GM12878 (cell line): ENCODE measurements around the gene WDFY3.

Experiments
- ATF2 ChIP-seq: IDR thresholded peaks from 2 replicates; pipeline ENCODE4 v1.6.1; 2012; ENCODE audit warnings: low read length, inconsistent platforms
- BCL11A ChIP-seq: IDR thresholded peaks from 2 replicates; pipeline ENCODE4 v1.6.1; 2011; ENCODE audit warnings: low read depth, low read length
- CHD4 ChIP-seq: fragments of 200-600 bp; sonication (generic); IDR thresholded peaks from 2 replicates; pipeline ENCODE4 v1.6.1; 2016; ENCODE audit warnings: mild to moderate bottlenecking
- EZH2 ChIP-seq: IDR thresholded peaks from 2 replicates; pipeline ENCODE4 v1.6.1; 2012; ENCODE audit warnings: low read depth, mild to moderate bottlenecking, control low read depth, inconsistent platforms, low read length, borderline replicate concordance; ENCODE audit not compliant: control insufficient read depth
- POLR2A ChIP-seq: IDR thresholded peaks from 2 replicates; pipeline ENCODE4 v1.6.1; 2011; ENCODE audit warnings: low read depth, mild to moderate bottlenecking, low read length
- RAD21 ChIP-seq: IDR thresholded peaks from 2 replicates; pipeline ENCODE4 v1.6.1; 2011; ENCODE audit warnings: mild to moderate bottlenecking, low read depth, low read length, moderate library complexity; ENCODE audit not compliant: insufficient read depth
- RCOR1 ChIP-seq: conservative IDR thresholded peaks from 2 replicates; pipeline ENCODE4 v1.6.1; 2012; ENCODE audit warnings: low read depth, low read length, improper control_type of control experiment
- USF2 ChIP-seq: IDR thresholded peaks from 2 replicates; pipeline ENCODE4 v1.6.1; 2011; ENCODE audit warnings: low read depth, low read length, improper control_type of control experiment, borderline replicate concordance
- ZNF24 ChIP-seq: fragments of 450-650 bp; IDR thresholded peaks from 2 replicates; pipeline ENCODE4 v1.6.1; 2017; ENCODE audit warnings: antibody characterized with exemption, mild to moderate bottlenecking
- TF ChIP-seq, protein P1 (sequence below), 3 experiments: IDR thresholded peaks in 2 of 3; conservative IDR thresholded peaks in 1 of 3; 2 replicates each; pipeline ENCODE4 v1.5.1; 2011; ENCODE audit warnings: low read depth in 3 of 3, low read length in 3 of 3, mild to moderate bottlenecking in 3 of 3, control low read depth in 2 of 3, moderate library complexity in 2 of 3, inconsistent platforms in 1 of 3, mixed read lengths in 1 of 3; ENCODE audit not compliant: control insufficient read depth in 2 of 3, insufficient read depth in 1 of 3; ENCODE audit errors: extremely low read depth in 1 of 3

DNA sequence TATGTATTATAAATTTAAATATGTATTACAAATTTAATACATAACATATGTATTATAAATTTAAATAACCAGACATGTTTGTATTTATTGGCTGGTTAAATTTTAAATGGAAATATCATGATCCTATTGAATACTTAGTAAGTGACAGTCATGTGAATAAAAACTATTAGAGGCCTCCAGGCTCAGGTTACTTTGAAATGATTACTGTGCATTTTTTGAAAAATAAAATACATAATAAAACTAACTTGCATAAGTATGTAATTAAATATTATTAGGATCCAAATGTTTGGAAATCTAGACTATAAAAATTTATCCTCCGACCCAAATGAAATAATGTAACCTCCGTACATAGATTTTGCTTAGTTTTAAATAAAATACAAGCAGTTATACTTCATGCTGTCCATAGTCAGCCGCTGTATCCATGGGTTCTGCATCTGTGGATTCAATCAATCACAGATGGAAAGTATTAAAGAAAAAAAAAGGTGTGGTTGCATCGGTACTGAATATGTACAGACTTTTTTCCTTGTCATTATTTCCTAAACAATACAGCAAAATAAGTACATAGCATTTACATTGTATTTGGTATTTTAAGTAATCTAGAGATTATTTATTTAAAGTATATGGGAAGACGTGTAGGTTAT, 140.7 kb downstream of the WDFY3 start:
- TF ChIP-seq, protein P1, sequence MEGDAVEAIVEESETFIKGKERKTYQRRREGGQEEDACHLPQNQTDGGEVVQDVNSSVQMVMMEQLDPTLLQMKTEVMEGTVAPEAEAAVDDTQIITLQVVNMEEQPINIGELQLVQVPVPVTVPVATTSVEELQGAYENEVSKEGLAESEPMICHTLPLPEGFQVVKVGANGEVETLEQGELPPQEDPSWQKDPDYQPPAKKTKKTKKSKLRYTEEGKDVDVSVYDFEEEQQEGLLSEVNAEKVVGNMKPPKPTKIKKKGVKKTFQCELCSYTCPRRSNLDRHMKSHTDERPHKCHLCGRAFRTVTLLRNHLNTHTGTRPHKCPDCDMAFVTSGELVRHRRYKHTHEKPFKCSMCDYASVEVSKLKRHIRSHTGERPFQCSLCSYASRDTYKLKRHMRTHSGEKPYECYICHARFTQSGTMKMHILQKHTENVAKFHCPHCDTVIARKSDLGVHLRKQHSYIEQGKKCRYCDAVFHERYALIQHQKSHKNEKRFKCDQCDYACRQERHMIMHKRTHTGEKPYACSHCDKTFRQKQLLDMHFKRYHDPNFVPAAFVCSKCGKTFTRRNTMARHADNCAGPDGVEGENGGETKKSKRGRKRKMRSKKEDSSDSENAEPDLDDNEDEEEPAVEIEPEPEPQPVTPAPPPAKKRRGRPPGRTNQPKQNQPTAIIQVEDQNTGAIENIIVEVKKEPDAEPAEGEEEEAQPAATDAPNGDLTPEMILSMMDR (IDR thresholded peaks at IDR 0.05 in 2 of 3, conservative IDR thresholded peaks at IDR 0.05 in 1 of 3; ENCODE audit: control insufficient read depth in 2 of 3, extremely low read depth in 1 of 3, insufficient read depth in 1 of 3, low read depth in 3 of 3, low read length in 3 of 3), result no peak
- TF ChIP-seq POLR2A, result no peak
- TF ChIP-seq EZH2, result no peak
- no peak for TF ChIP-seq USF2
- no peak for TF ChIP-seq RCOR1
- no peak for TF ChIP-seq ZNF24
- no peak for TF ChIP-seq RAD21
- no peak for TF ChIP-seq CHD4
- no peak for TF ChIP-seq BCL11A
- TF ChIP-seq ATF2, result no peak
